ENCODE data around the gene TRIM37. TPM values are rescaled to one million over a fixed set of nuclear protein-coding genes. Genes with fewer than 3 reads are reported as not detected.

TRIM37 gene
- total and polyA plus RNA-seq, 11 donors: 5.8 to 26.2 (median 19.1) TPM

DNA sequence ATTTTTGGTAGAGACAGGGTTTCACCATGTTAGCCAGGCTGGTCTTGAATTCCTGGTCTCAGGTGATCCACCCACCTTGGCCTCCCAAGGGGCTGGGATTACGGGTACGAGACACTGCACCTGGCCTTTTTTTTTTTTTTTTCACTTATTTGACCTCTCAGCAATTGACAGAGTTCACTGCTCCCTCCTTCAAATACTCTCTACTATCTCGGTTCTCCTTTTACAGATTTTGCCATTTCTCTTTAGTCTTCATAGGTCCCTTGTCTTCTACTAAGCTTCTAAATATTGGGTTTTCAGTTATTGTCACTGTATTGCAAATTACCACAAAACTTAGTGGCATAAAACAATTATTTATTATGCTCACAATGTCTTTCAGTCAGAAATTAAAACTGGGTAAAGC lies 159.3 kb downstream of the TRIM37 start:
- intact Hi-C loops (cut with DNase I): no loop called here

GRCh38 chr17:58944166-58944565 lies 162.5 kb downstream of the TRIM37 start:
- ATAC-seq: no peak
- H3K4me1 ChIP-seq: no peaks in the 10 kb centered on the region
- H3K27ac ChIP-seq: no peak overlapping the region
- no peaks in the 10 kb centered on the region for H3K27me3 ChIP-seq
- no peak overlapping the region for H3K4me3 ChIP-seq
- TF ChIP-seq POLR2A (IDR thresholded peaks at IDR 0.05): no peak
- WGBS, 4 donors: 80 to 89% (median 85%) methylated on average over 2 of the region's 2 CpGs
- intact Hi-C loops (cut with DNase I): no loop called here
- H3K9me3 ChIP-seq: peaks cover 0 to 8% (median under 1%) of the 10 kb centered on the region in 12 donors
- H3K36me3 ChIP-seq: no peaks in the 10 kb centered on the region
- no peak for DNase-seq

More for the DNA sequence above, 159.3 kb downstream of the TRIM37 start:
- DNase-seq (no peak), ATAC-seq (no peak)
- H3K27ac ChIP-seq: no peak overlapping the region
- TF ChIP-seq POLR2A (IDR thresholded peaks at IDR 0.05) (no peak), CTCF (IDR thresholded peaks at IDR 0.05) (no peak)
- H3K27me3 ChIP-seq: no peaks in the 10 kb centered on the region
- H3K4me1 ChIP-seq: no peaks in the 10 kb centered on the region
- no peak overlapping the region for H3K4me3 ChIP-seq
- 86 to 90% (median 86%) methylated on average over 3 of the region's 3 CpGs for WGBS, 4 donors
- peaks cover 0 to 37% (median 20%) of the 10 kb centered on the region in 12 donors for H3K9me3 ChIP-seq
- no peaks in the 10 kb centered on the region for H3K36me3 ChIP-seq

- Histone ChIP-seq H3K27ac (no peak overlapping the region), H3K27me3 (no peaks in the 10 kb centered on the region), H3K4me1 (no peaks in the 10 kb centered on the region), H3K9me3 (no peaks in the 10 kb centered on the region), H3K4me3 (no peak overlapping the region), H3K36me3 (no peaks in the 10 kb centered on the region)
- DNase-seq: no peak
- ATAC-seq: no peak
- WGBS, 4 donors: 44 to 58% (median 50%) methylated on average over 3 of the region's 3 CpGs
- TF ChIP-seq CTCF (IDR thresholded peaks at IDR 0.05) (no peak), POLR2A (IDR thresholded peaks at IDR 0.05) (no peak)
- intact Hi-C loops (cut with DNase I): no loop called here
Measured at GRCh38 chr17:58936295-58936694, 170.4 kb downstream of the TRIM37 start.

GRCh38 chr17:58932956-58933355 lies 173.7 kb downstream of the TRIM37 start:
- ATAC-seq: no peak
- Histone ChIP-seq H3K27me3 (no peaks in the 10 kb centered on the region), H3K36me3 (no peaks in the 10 kb centered on the region), H3K4me3 (no peak overlapping the region), H3K4me1 (no peaks in the 10 kb centered on the region), H3K27ac (no peak overlapping the region), H3K9me3 (no peaks in the 10 kb centered on the region)
- WGBS, 4 donors: 81 to 83% (median 82%) methylated on average over 3 of the region's 3 CpGs
- intact Hi-C loops (cut with DNase I): no loop called here
- TF ChIP-seq POLR2A (IDR thresholded peaks at IDR 0.05): no peak
- no peak for TF ChIP-seq CTCF (IDR thresholded peaks at IDR 0.05)
- no peak for DNase-seq

MicroRNAs within 50 kb of the gene (microRNA counts, 767-probe panel; counts per million panel counts)
- microRNA hsa-miR-301a-3p (2,804 to 3,284 counts per million in 2 donors), microRNA hsa-miR-454-3p (2,874 to 3,275 counts per million in 2 donors)

Small RNAs within 50 kb of the gene (microRNA-seq; reads per million reads assigned to microRNA genes)
- gene MIR301A (52.5 to 197 (median 67.3) reads per million in 4 donors), gene MIR454 (807 to 1,868 (median 1,268) reads per million in 4 donors)

Other genes with a start within 250 kb of the TRIM37 start
- gene SKA2, start 48.3 kb upstream of the TRIM37 start, total RNA-seq: 10 to 100 TPM; 23.7 to 52.3 (median 39.1) TPM
- gene SKA2, start 48.3 kb upstream of the TRIM37 start, polyA plus RNA-seq: 10 to 100 TPM; 33.8 to 44.9 TPM
- gene PRR11, start 48.9 kb upstream of the TRIM37 start, total RNA-seq: 10 to 100 TPM in 1 of 9 donors, 1 to 10 TPM in 5, under 1 TPM in 3; 0.51 to 11.4 (median 1.1) TPM
- gene PRR11, start 48.9 kb upstream of the TRIM37 start, polyA plus RNA-seq: under 1 TPM; 0.15 to 0.61 TPM
- 10 to 100 TPM in 3 of 9 donors, 1 to 10 TPM in 6; 6.5 to 13.7 (median 8.7) TPM for gene SMG8, start 103.2 kb upstream of the TRIM37 start, total RNA-seq
- gene SMG8, start 103.2 kb upstream of the TRIM37 start, polyA plus RNA-seq: 1 to 10 TPM; 1.4 to 5.9 TPM
- gene GDPD1, start 113.6 kb upstream of the TRIM37 start, total RNA-seq: 1 to 10 TPM in 8 of 9 donors, under 1 TPM in 1; 0.75 to 4.0 (median 3.0) TPM
- 1 to 10 TPM; 1.5 to 2.5 TPM for gene GDPD1, start 113.6 kb upstream of the TRIM37 start, polyA plus RNA-seq
- gene YPEL2, start 224.8 kb upstream of the TRIM37 start, total RNA-seq: 10 to 100 TPM; 14.9 to 65.5 (median 40.8) TPM
- 10 to 100 TPM; 11.6 to 15.4 TPM for gene YPEL2, start 224.8 kb upstream of the TRIM37 start, polyA plus RNA-seq